Astrocyte of the cerebellum (primary cell): ENCODE results near the gene KCNJ10.

ENCODE experiments used
- DNase-seq: peaks from one replicate; pipeline ENCODE4 v3.0.0-alpha.2; 2011; ENCODE audit warnings: low read depth
- H3K4me3 ChIP-seq: 2 replicates; pipeline ENCODE4 v1.5.1; 2011; ENCODE audit warnings: mild to moderate bottlenecking, low read depth, low read length, moderate library complexity
- in situ Hi-C: cut with HindIII; loops from 2 replicates; pipeline ENCODE4 v1.10.0; 2017; ENCODE audit warnings: low sequenced_read_pairs
- TF ChIP-seq, protein P1 (sequence below): IDR thresholded peaks from 2 replicates; pipeline ENCODE4 v1.5.1; 2012; ENCODE audit warnings: low read length, low read depth, moderate library complexity, mild to moderate bottlenecking; ENCODE audit errors: missing control alignments

The KCNJ10 gene

DNA sequence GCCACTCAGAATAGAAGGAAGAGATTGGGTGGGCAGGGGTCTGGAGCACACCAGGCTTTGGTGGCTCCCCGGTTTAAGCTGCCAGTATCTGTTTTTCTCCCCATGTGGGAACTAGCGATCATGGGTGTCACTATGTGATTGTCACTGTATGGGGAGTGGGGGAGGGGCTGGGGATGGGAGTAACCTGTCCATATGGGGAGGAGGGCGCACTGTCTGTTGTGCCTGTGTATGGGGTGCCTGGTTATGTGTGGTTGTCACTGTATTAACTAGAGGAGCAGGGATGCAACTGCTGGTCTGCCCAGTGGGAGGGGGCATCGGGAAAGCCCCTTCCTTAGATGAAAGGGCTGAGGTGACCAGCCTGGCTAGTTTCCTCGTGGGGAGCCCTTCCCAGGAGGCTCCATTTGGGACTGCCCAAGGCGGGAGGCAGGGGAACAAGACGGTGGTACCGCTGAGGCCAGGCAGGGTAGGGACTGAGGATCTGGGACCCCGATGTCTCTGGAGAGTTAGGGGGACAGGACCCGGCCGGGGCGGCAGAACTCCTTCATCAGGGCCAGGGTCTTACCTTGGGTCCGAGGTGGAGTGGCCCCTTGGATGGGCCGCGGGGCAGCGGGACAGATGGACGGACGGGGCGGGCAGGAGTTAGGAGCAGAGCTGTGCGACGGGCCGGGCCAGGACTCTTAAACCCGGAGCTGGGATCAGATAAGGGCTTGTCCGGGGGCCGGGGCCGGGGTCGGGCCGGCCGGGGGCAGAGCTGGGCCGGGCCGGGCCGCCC, at the start of gene KCNJ10:
Gene KCNJ10, minus strand, starts transcription at position 701 of the 772 bp plus-strand sequence. CDS start 27,628 bp downstream, outside the sequence.
- in situ Hi-C loops: no loop called here
- TF ChIP-seq, protein P1, sequence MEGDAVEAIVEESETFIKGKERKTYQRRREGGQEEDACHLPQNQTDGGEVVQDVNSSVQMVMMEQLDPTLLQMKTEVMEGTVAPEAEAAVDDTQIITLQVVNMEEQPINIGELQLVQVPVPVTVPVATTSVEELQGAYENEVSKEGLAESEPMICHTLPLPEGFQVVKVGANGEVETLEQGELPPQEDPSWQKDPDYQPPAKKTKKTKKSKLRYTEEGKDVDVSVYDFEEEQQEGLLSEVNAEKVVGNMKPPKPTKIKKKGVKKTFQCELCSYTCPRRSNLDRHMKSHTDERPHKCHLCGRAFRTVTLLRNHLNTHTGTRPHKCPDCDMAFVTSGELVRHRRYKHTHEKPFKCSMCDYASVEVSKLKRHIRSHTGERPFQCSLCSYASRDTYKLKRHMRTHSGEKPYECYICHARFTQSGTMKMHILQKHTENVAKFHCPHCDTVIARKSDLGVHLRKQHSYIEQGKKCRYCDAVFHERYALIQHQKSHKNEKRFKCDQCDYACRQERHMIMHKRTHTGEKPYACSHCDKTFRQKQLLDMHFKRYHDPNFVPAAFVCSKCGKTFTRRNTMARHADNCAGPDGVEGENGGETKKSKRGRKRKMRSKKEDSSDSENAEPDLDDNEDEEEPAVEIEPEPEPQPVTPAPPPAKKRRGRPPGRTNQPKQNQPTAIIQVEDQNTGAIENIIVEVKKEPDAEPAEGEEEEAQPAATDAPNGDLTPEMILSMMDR: no peak
- peak within 1 kb of the TSS; percentile 43 for H3K4me3 ChIP-seq
- no peak for DNase-seq

DNA sequence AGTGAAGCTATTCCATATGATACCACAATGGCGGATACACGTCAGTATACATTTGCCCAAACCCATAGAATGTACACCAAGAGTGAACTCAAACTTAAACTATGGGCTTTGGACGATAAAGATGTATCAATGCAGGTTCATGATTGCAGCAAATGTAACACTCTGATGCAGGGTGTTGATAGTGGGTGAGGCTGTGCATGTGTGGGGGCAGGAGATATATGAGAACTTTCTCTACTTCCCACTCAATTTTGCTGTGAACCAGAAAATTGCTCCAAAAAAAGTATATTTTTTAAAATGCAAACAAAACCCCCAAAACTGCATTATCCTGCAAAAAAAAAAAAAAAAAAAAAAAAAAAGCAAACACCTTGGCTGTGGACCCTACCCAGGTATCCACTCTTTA, 49.0 kb upstream of the KCNJ10 start:
- DNase-seq: no peak
- in situ Hi-C loops: no loop called here
- TF ChIP-seq, protein P1: no peak
- H3K4me3 ChIP-seq: no peak overlapping the region

DNA sequence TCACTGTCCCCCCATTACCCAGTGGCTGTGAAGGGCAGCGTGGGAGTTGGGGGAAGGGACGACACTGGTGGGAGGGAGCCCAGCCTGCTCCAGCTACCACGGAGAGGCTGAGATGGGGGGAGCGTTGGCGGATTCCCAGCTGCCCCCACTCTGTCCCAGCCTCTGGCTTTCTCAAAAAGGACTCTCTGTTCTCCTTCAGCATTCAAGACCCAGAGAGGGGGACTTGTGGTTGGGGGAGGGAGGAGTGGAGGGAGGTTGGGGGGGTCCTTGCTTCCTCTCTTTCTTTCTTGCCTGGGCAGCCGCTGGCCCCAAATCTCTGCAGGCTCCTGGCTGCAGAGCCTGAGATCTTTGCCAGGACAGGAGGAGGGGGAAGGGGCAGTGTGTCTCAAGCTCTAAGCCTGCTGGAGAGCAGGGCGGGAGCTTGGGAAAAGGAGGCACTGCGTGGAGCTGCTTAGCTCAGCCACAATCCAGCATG, 47.8 kb upstream of the KCNJ10 start:
- peak overlapping the region; percentile 38 for H3K4me3 ChIP-seq
- in situ Hi-C loops: no loop called here
- TF ChIP-seq, protein P1: no peak
- peak; percentile 50 for DNase-seq

DNA sequence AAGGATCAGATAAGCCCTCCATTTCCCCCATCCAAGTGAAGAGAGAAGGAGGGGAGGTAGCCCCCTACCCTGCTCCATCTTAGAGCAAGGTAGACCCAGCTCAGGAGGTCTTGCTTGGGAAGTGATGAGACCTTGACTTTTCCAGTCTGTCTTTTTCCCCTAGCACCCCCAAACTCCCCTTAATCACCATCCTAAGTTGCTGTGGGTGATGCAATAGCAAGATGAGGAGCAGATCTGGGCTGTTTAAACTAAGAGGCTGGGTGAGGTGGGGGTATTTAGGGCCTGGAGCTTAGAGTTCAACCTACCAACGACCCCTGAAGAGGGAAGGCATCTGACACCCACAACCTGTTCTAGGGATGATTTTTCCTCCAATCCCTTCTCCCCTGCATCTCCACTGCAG, 47.3 kb upstream of the KCNJ10 start:
- peak overlapping the region; percentile 38 for H3K4me3 ChIP-seq
- TF ChIP-seq, protein P1: no peak
- in situ Hi-C loops: no loop called here
- DNase-seq: no peak

DNA sequence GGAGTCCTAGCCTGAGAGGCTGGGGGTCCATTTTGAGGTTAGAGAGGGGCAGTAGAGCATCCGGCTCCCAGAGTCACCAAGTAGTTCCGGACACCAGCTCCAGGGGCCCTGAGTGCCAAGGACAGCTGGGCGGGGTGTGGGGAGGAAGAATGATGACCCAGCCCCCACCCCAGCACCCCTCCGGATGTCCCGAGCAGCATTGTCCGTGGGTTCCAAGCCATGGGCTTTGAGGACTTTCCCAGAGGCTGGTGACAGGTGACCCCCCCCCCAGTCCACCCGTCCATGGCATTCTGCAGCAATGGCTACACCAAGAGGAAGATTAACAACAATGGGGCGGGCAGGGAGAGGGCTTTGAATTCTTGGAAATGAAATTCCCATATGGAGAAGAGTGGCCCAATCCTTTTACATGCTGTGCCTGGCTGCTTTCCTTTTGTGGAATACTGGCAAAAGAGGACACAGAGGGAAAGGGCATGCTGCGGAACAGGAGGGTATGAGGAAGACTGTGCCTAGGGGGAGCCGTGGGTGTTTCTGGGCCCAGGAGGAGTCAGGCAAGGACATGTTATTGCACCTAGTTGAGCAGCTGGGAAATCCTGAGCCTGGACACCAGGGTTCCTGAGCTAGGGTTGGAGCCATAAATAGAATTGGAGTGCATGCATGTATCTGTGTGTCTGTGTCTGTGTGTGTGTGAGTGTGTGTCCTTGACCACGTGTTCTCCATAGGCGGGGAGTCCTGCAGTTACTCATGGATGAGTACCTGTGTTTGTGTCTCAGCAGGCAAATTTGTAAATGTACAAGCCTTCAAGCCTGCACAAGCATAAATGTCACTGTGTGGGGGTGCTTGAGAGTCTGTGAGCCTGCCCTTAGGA, 46.6 kb upstream of the KCNJ10 start:
- TF ChIP-seq, protein P1: no peak
- peak overlapping the region; percentile 38 for H3K4me3 ChIP-seq
- in situ Hi-C loops: no loop called here
- peak; percentile 49 for DNase-seq

DNA sequence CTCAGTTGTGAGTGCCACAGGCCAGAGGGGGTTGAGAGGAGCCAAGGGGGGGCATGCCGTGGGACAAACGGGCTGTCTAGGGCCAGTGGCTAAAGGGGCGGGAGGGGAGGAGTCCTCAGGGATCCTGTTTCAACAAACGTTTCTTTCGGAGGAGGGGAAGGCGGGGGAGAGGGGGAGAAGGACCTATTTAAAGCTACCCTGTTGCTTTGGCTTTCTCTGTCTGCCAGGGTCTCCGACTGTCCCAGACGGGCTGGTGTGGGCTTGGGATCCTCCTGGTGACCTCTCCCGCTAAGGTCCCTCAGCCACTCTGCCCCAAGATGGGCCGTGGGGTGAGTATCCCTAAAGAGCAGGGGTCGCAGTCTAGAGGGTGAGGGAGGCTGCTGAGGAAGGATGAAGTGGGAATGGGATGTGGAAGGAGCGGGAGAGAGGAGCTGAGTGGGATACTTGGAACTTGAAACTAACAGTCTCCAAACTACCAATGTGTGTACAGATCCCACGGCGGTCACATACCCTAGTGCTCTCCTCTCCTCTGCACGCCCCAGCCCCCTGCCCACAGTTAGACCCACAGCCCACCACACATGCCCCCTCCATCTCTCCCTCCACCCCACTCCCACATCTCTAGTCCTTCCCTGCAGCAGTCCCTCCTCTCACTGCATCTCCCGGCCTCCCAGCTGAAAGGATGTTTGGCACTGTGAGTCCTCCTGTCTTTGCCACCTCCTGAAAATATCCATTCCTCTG, 45.8 kb upstream of the KCNJ10 start, which contains the start of gene ATP1A2:
Gene ATP1A2, plus strand, starts transcription at position 215 of the 738 bp plus-strand sequence. Its CDS starts 103 bp downstream, at position 318.
- H3K4me3 ChIP-seq: peak within 1 kb of the TSS; percentile 38
- in situ Hi-C loops: no loop called here
- no peak for DNase-seq
- TF ChIP-seq, protein P1: no peak
